A673 (cell line): ENCODE results near the gene TMEM116. TPM values are rescaled to one million over a fixed set of nuclear protein-coding genes. Genes with fewer than 3 reads are reported as not detected.
"Not testable (repeated sequence)": the region's sequence is repeated elsewhere in the genome, so short reads cannot be mapped to it uniquely, and the experiment has no call there.

Experiments
- BruUV-seq: library from RNA; stranded (reverse); fragments of 400-500 nt; replicated peaks from 2 replicates; lab custom pipeline; 2021; lab: Mats Ljungman, UMichigan
- CTCF ChIA-PET: fragments of 300-600 bp; sonication (Branson Sonifier 250); formaldehyde crosslinking; loops from one replicate; lab custom pipeline; 2022; ENCODE audit warnings: antibody characterized with exemption; lab: Charles Lee
- POLR2A ChIA-PET: fragments of 300-600 bp; sonication (Branson Sonifier 250); formaldehyde crosslinking; loops from one replicate; lab custom pipeline; 2022; ENCODE audit warnings: antibody characterized with exemption; ENCODE audit not compliant: low non-redundant PET; lab: Charles Lee
- DNase-seq: peaks from one replicate; pipeline ENCODE4 v3.0.0-alpha.2; 2015; ENCODE audit warnings: low spot score
- H3K27ac ChIP-seq: fragments of 200-600 bp; sonication (generic); 2 replicates; pipeline ENCODE4 v1.5.1; 2016; ENCODE audit warnings: mixed run types, low read depth, mild to moderate bottlenecking, mixed read lengths, antibody characterized with exemption, low read length; ENCODE audit not compliant: poor library complexity, severe bottlenecking
- H3K27me3 ChIP-seq: fragments of 200-600 bp; sonication (generic); replicated peaks from 2 replicates; pipeline ENCODE4 v1.6.1; 2017; ENCODE audit warnings: mixed run types, low read depth, mild to moderate bottlenecking, mixed read lengths, antibody characterized with exemption, low read length; ENCODE audit not compliant: insufficient read depth, poor library complexity
- H3K36me3 ChIP-seq: fragments of 200-600 bp; sonication (generic); 2 replicates; pipeline ENCODE4 v1.6.1; 2016; ENCODE audit warnings: mixed run types, mild to moderate bottlenecking, mixed read lengths, antibody characterized with exemption, low read length; ENCODE audit not compliant: insufficient read depth, poor library complexity, severe bottlenecking
- H3K4me1 ChIP-seq: fragments of 200-600 bp; sonication (generic); 2 replicates; pipeline ENCODE4 v1.6.1; 2017; ENCODE audit warnings: mixed run types, mild to moderate bottlenecking, mixed read lengths, antibody characterized with exemption, low read length; ENCODE audit not compliant: insufficient read depth, poor library complexity, severe bottlenecking
- H3K4me3 ChIP-seq: fragments of 200-600 bp; sonication (generic); 2 replicates; pipeline ENCODE4 v1.5.1; 2016; ENCODE audit warnings: low read depth, mixed run types, mild to moderate bottlenecking, mixed read lengths, low read length; ENCODE audit not compliant: poor library complexity, severe bottlenecking
- H3K9me3 ChIP-seq: fragments of 200-600 bp; sonication (generic); 2 replicates; pipeline ENCODE4 v1.6.1; 2016; ENCODE audit warnings: mixed run types, low read depth, mild to moderate bottlenecking, mixed read lengths, antibody characterized with exemption, low read length; ENCODE audit not compliant: poor library complexity, severe bottlenecking
- EZH2 ChIP-seq: fragments of 200-600 bp; sonication (generic); IDR thresholded peaks from 2 replicates; pipeline ENCODE4 v1.6.1; 2017; ENCODE audit warnings: borderline replicate concordance, low read depth, mild to moderate bottlenecking, mixed read lengths, antibody characterized with exemption, low read length; ENCODE audit not compliant: poor library complexity, severe bottlenecking
- intact Hi-C: fragments of 100-400 bp; cut with micrococcal nuclease; formaldehyde crosslinking; loops from one replicate; pipeline ENCODE4 v1.10.0; 2022; ENCODE audit not compliant: unreplicated experiment
- total RNA-seq: library from RNA; stranded (reverse); gene quantifications from 2 replicates; pipeline ENCODE4 v1.2.3, GENCODE V29; 2021
- TF ChIP-seq, protein P1 (sequence below): fragments of 300-800, 200-600 bp; sonication (generic); conservative IDR thresholded peaks from 2 replicates; pipeline ENCODE4 v1.5.1; 2017; ENCODE audit warnings: low read depth, mild to moderate bottlenecking, antibody characterized with exemption, low read length, moderate library complexity, mixed read lengths

The TMEM116 gene
- total RNA-seq, 1 experiment from 2014 or later, result 12.0 TPM

DNA sequence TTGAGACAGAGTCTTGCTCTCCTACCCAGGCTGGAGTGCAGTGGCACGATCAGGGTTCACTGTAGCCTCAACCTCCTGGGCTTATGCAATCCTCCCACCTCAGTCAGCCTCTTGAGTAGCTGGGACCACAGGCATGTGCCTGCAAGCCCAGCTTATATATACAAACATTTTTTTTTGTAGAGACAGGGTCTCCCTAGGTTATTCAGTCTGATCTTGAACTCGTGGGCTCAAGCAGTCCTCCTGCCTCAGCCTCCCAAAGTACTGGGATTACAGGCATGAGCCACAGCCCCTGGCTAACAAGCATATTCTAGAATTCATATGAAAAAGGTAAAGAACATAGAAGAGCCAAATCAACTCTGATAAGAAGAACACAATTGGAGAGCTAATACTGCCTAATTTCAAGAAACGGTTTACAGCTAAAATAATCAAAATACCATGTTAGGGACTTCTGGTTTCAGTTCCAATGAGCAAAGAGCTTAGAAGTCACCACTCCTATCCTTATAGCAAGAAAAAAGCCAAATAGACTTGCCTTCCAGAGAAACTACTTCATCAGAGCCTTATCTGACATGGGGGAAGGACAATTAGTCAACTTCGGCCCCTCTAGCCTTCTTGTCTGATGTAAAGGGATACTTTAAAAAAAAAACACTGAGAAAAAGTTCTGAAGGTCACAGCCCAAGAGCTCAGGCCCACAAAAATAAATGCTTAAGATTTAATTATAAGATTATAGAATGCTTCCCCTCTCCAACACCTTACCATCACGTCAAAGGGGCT lies 37.6 kb downstream of the TMEM116 start:
- no peak for TF ChIP-seq EZH2
- TF ChIP-seq, protein P1, sequence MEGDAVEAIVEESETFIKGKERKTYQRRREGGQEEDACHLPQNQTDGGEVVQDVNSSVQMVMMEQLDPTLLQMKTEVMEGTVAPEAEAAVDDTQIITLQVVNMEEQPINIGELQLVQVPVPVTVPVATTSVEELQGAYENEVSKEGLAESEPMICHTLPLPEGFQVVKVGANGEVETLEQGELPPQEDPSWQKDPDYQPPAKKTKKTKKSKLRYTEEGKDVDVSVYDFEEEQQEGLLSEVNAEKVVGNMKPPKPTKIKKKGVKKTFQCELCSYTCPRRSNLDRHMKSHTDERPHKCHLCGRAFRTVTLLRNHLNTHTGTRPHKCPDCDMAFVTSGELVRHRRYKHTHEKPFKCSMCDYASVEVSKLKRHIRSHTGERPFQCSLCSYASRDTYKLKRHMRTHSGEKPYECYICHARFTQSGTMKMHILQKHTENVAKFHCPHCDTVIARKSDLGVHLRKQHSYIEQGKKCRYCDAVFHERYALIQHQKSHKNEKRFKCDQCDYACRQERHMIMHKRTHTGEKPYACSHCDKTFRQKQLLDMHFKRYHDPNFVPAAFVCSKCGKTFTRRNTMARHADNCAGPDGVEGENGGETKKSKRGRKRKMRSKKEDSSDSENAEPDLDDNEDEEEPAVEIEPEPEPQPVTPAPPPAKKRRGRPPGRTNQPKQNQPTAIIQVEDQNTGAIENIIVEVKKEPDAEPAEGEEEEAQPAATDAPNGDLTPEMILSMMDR, result no peak
- Histone ChIP-seq H3K4me3 (no peak overlapping the region), H3K4me1 (no peaks in the 10 kb centered on the region), H3K27me3 (no peaks in the 10 kb centered on the region), H3K36me3 (no peaks in the 10 kb centered on the region), H3K9me3 (peaks cover 8% of the 10 kb centered on the region), H3K27ac (no peak overlapping the region)
- DNase-seq, result no peak
- ChIA-PET POLR2A (no interaction called here), CTCF (interaction anchor here (0.5 kb wide), 1 partner anchor 1054 kb away, joined by 3 read pairs; no protein-coding TSS in a partner anchor)
- BruUV-seq, result no TSS peak
- intact Hi-C loops, result no loop called here

DNA sequence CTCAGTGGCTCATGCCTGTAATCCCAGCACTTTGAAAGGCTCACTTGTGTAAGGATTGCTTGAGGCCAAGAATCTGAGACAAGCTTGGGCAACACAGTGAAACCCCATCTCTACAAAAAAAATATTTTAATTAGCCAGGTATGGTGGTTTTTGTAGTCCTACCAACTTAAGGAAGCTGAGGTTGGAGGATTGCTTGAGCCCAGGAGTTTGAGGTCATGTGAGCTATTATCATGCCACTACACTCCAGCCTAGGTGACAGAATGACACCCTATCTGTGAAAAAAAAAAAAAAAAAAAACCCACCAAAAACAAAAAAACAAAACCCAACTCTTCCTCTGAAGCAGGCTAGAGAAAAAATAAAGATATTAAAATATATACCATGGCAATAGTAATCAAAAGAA lies 41.2 kb downstream of the TMEM116 start:
- Histone ChIP-seq H3K27me3 (no peaks in the 10 kb centered on the region), H3K36me3 (no peaks in the 10 kb centered on the region), H3K27ac (no peak overlapping the region), H3K4me3 (no peak overlapping the region), H3K9me3 (peaks cover 12% of the 10 kb centered on the region), H3K4me1 (no peaks in the 10 kb centered on the region)
- POLR2A ChIA-PET, result no interaction called here
- CTCF ChIA-PET, result no interaction called here
- no peak for DNase-seq
- BruUV-seq, result no TSS peak
- intact Hi-C loops, result no loop called here
- TF ChIP-seq EZH2, result no peak
- TF ChIP-seq, protein P1, result no peak

DNA sequence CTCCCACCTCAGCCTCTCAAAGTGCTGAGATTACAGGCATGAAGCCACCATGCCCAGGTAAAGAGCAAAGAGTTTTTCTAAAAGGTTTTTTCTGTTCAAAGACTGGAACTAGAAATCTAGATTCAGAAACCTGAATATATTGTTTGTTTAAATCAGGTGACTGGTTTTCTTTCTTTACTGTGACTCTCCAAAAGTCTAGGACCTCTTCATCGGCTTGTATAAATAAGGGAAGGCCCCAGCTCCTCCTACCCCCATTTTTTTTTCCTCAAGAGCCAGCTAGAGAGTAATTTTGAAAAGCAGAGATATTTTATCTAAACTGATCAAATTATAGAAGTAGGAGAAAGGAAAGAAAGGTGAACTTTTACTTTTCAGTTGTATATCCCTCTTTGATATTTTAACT lies 48.0 kb downstream of the TMEM116 start:
- H3K4me3 ChIP-seq, result no peak overlapping the region
- H3K9me3 ChIP-seq, result no peaks in the 10 kb centered on the region
- H3K36me3 ChIP-seq, result no peaks in the 10 kb centered on the region
- no TSS peak for BruUV-seq
- ChIA-PET CTCF (no interaction called here), POLR2A (no interaction called here)
- DNase-seq, result no peak
- TF ChIP-seq, protein P1, result no peak
- no peak for TF ChIP-seq EZH2
- no peaks in the 10 kb centered on the region for H3K4me1 ChIP-seq
- H3K27ac ChIP-seq, result no peak overlapping the region
- H3K27me3 ChIP-seq, result no peaks in the 10 kb centered on the region
- intact Hi-C loops, result no loop called here

DNA sequence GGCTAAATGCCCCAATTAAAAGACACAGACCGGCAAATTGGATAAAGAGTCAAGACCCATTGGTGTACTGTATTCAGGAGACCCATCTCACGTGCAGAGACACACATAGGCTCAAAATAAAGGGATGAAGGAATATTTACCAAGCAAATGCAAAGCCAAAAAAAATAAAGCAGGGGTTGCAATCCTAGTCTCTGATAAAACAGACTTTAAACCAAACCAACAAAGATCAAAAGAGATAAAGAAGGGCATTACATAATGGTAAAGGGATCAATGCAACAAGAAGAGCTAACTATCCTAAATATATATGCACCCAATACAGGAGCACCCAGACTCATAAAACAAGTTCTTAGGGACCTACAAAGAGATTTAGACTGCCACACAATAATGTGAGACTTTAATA lies 53.4 kb downstream of the TMEM116 start:
- H3K9me3 ChIP-seq, POLR2A ChIA-PET, CTCF ChIA-PET, H3K27ac ChIP-seq, H3K4me3 ChIP-seq, H3K27me3 ChIP-seq, H3K4me1 ChIP-seq, DNase-seq, intact Hi-C loops, BruUV-seq, H3K36me3 ChIP-seq: not testable (repeated sequence)

DNA sequence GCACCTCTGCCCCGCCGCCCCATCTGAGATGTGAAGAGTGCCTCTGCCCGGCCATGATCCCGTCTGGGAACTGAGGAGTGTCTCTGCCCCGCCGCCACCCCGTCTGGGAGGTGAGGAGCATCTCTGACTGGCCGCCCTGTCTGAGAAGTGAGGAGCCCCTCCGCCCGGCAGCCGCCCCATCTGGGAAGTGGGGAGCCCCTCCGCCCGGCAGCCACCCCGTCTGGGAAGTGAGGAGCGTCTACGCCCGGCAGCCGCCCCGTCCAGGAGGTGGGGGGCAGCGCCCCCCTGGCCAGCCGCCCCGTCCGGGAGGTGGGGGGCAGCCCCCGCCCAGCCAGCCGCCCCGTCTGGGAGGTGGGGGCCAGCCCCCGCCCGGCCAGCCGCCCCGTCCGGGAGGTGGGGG lies 55.7 kb downstream of the TMEM116 start:
- BruUV-seq, H3K27ac ChIP-seq, intact Hi-C loops, H3K4me3 ChIP-seq, H3K27me3 ChIP-seq, POLR2A ChIA-PET, CTCF ChIA-PET, H3K4me1 ChIP-seq, DNase-seq, H3K36me3 ChIP-seq, H3K9me3 ChIP-seq: not testable (repeated sequence)
